Kidney tubule cell (primary cell): Measurements from ENCODE around the gene ADISSP.

Experiments used
- DNase-seq: peaks from one replicate; pipeline ENCODE4 v3.0.0-alpha.2; 2018; ENCODE audit warnings: low spot score

The ADISSP gene

GRCh38 chr20:3767427-3768341 is at the start of gene ADISSP:
Gene ADISSP, minus strand, starts transcription at chr20:3767753. Its CDS starts 7,653 bp downstream, at chr20:3760100.
- peak; percentile 99 for DNase-seq

DNA sequence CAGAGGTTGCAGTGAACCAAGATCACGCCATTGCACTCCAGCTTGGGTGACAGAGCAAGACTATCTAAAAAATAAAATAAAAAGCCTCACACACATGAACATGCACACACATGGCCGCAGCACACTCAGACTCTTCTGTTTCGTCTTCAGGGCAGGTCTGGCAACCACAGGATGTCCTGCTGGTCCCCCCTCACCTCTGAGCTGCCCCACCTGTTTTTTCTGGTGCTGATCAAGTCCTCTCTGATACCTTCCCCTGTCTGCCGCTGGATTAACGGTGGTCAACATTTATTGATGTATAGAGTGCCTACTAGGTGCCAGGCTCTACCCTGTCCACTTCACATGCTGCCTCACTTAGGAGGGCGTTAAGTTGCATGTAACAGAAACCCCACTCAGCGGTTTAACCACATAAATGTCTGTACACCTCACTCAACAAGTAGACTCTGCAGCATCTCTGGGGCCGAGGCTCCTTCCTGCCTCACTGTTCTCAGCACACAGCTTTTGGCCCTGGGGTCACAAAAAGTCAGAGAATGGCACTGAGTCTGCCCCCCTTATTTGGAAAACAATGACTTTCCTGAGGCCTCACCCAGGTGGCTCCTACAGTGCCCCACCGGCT is 48.3 kb upstream of the ADISSP start:
- DNase-seq: no peak

- DNase-seq: no peak
Observed at GRCh38 chr20:3814928-3815495, 47.5 kb upstream of the ADISSP start.

GRCh38 chr20:3813848-3814581 is 46.5 kb upstream of the ADISSP start:
- DNase-seq: no peak

- DNase-seq: no peak
Observed at GRCh38 chr20:3812975-3813847, 45.7 kb upstream of the ADISSP start.

GRCh38 chr20:3812259-3812681 is 44.7 kb upstream of the ADISSP start:
- DNase-seq: no peak

GRCh38 chr20:3811467-3812258 is 44.1 kb upstream of the ADISSP start:
- DNase-seq: peak; percentile 99

DNA sequence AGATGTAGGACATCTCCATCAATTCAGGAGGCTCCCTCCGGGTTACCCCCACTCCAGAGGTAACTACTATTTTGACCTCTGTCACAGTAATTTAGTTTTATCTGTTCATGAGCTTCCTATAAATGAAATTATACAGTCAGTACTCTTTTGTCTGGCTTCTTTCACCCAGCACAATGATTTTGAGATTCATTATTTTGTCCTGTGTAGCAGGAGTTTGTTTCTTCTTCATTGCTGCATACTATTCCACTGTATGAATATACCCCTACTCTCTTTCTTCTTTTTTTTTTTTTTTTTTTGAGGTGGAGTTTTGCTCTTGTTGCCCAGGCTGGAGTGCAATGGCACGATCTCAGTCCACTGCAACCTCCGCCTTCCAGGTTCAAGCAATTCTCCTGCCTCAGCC is 41.0 kb upstream of the ADISSP start:
- DNase-seq: no peak

DNA sequence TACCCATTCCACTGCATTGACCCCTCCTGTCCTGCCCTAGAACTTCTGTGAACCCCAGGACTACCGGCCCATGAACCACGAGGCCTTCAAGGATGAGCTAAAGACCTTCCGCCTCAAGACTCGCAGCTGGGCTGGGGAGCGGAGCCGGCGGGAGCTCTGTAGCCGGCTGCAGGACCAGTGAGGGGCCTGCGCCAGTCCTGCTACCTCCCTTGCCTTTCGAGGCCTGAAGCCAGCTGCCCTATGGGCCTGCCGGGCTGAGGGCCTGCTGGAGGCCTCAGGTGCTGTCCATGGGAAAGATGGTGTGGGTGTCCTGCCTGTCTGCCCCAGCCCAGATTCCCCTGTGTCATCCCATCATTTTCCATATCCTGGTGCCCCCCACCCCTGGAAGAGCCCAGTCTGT is 37.2 kb upstream of the ADISSP start:
- no peak for DNase-seq

GRCh38 chr20:3804254-3804751 is 36.8 kb upstream of the ADISSP start:
- DNase-seq: no peak

GRCh38 chr20:3803854-3804253 is 36.3 kb upstream of the ADISSP start:
- DNase-seq: no peak

GRCh38 chr20:3803289-3803688 is 35.7 kb upstream of the ADISSP start:
- DNase-seq: no peak

DNA sequence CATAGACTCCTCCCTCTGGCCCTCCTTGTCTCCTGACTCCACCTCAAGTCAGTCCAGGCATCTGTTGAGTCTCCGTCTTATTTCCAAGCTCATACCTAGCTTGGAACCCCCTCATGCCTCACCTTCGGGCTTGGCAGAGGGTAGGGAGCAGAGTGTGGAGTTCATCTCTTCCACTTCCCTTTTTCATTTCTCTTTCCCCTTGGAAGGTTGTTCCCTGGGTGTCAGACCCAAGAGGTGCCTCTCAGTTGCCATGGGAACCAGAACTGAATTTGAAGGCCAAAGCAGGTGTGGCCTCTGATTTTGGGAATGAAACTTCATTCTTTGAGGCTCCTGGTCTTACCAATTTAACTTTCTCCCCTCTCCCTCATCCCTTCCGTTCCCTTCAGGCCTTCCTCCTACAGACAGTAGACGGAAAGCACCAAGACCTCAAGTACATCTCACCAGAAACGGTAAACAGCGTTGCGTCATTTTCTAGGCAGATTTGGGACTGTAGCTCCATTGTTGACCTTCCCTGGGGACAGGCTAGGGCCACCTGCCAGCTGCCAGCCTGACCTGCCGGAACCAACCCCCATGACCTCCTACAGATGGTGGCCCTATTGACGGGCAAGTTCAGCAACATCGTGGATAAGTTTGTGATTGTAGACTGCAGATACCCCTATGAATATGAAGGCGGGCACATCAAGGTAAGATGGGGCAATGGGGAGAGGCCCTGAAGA is 35.1 kb upstream of the ADISSP start:
- DNase-seq: no peak

DNA sequence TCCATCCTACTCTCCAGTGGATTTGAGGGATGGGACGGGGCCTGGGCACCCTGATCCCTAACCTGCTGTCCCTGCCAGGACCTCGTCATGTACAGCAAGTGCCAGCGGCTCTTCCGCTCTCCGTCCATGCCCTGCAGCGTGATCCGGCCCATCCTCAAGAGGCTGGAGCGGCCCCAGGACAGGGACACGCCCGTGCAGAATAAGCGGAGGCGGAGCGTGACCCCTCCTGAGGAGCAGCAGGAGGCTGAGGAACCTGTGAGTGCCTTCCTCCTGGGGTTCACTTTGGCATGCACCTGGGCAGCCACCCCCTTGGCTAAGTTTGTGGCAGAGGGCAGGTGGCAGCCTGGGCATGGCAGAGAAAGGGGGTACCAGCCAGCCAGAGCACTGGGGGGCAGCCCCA is 34.3 kb upstream of the ADISSP start:
- no peak for DNase-seq

DNA sequence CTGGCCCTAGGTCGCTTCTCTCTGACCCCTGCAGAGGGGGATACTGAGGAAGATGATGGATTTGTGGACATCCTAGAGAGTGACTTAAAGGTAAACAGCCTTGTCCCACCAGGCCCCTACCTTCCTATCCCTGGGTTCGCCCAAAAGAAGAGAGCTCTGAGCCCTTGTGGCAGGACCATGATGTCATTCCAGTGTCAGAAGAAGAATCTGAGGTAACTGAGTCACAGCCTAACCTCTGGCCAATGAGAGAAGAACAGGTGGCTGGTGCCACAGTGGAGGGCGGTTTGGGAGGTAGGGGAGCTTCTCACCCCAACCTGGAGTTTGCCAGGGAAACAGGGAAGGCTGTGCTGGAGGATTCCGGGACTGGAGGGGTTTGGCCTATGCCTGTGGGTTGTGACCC is 33.7 kb upstream of the ADISSP start:
- no peak for DNase-seq

- no peak for DNase-seq
Observed at GRCh38 chr20:3800878-3801260, 33.3 kb upstream of the ADISSP start.

GRCh38 chr20:3800256-3800877 is 32.8 kb upstream of the ADISSP start:
- DNase-seq: no peak

GRCh38 chr20:3798908-3799248 is 31.3 kb upstream of the ADISSP start:
- no peak for DNase-seq

GRCh38 chr20:3798373-3798768 is 30.8 kb upstream of the ADISSP start:
- DNase-seq: no peak
